ENCODE measurements around the gene DBR1. TPM values are rescaled to one million over a fixed set of nuclear protein-coding genes. Genes with fewer than 3 reads are reported as not detected.
A peak's percentile ranks its signal among the peaks of the same experiment; 100 is the strongest.

The DBR1 gene
- total and polyA plus RNA-seq, 2 of the 4 experiments (the other 2 are of a cell fraction): 7.6 to 12.5 TPM

DNA sequence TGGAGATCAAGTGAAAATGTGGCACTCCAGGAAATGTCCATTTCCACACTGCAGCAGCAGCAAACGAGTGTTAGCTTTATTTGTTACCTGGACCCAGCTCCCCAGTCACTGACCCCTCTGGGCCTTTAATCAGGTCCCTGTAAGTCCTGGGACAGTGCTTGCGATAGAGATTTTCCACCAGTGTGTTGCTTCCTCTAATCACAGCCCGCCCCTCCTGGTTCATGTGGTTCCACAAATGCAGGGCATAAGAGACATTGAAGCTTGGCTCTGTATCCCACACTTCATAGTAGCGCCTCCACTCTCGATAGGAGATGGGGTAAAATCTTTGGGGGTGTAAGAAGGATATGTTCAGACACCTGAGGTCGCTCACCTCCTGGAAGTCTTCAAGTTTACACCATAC lies 50.5 kb downstream of the DBR1 start:
- H3K27ac ChIP-seq (ENCODE audit: insufficient read depth, low read length): no peak overlapping the region

More for the DNA sequence above, 50.5 kb downstream of the DBR1 start:
- Histone ChIP-seq H3K4me1 (ENCODE audit: control insufficient read depth, insufficient read depth, low read length) (peaks cover 11% of the 10 kb centered on the region), H2AK5ac (ENCODE audit: low read depth, low read length) (no peak overlapping the region), H2AFZ (replicated peaks; ENCODE audit: low read length, poor library complexity) (no peak overlapping the region), H3K4ac (ENCODE audit: low read depth, low read length) (peak overlapping the region; percentile 10; the same call in 1 of the 2 replicates), H3K36me3 (ENCODE audit: control insufficient read depth, insufficient read depth, low read length) (no peaks in the 10 kb centered on the region), H3K56ac (ENCODE audit: extremely low read depth, insufficient read depth, low read length) (no peak overlapping the region), H3K9me3 (ENCODE audit: control insufficient read depth, insufficient read depth, low read length) (no peaks in the 10 kb centered on the region; the same call in 1 of the 2 replicates), H3K4me2 (ENCODE audit: low read depth, low read length) (no peak overlapping the region), H2BK120ac (ENCODE audit: low read depth, low read length) (no peak overlapping the region), H4K91ac (ENCODE audit: insufficient read depth, low read depth, low read length) (no peak overlapping the region), H3K23ac (ENCODE audit: low read depth, low read length) (no peak overlapping the region), H2BK20ac (ENCODE audit: low read depth, low read length) (peak overlapping the region; percentile 33; the same call in 1 of the 2 replicates), H2BK15ac (ENCODE audit: low read depth, low read length) (no peak overlapping the region), H3K79me1 (ENCODE audit: low read depth in 1 of 2, low read length in 2 of 2) (no peaks in the 10 kb centered on the region), H4K20me1 (ENCODE audit: insufficient read depth, low read length) (no peaks in the 10 kb centered on the region), H3K9me1 (ENCODE audit: insufficient read depth, low read length) (peaks cover 6% of the 10 kb centered on the region), H3K14ac (replicated peaks; ENCODE audit: low read depth, low read length) (no peak overlapping the region), H3K4me3 (ENCODE audit: insufficient read depth, low read depth, low read length) (no peak overlapping the region), H3K18ac (ENCODE audit: low read depth, low read length) (no peak overlapping the region), H3K27me3 (ENCODE audit: control insufficient read depth, insufficient read depth, low read length) (no peaks in the 10 kb centered on the region; the same call in 1 of the 2 replicates), H2BK5ac (ENCODE audit: low read depth, low read length, poor library complexity, severe bottlenecking) (no peak overlapping the region), H3K9ac (ENCODE audit: low read depth, low read length) (no peak overlapping the region), H2AK9ac (replicated peaks; ENCODE audit: low read depth, low read length, poor library complexity) (peak overlapping the region; percentile 1), H4K8ac (ENCODE audit: low read depth in 2 of 2, low read length in 2 of 2) (no peak overlapping the region), H4K5ac (ENCODE audit: low read depth, low read length) (no peak overlapping the region)
- dilution Hi-C loops (cut with HindIII; ENCODE audit: low sequenced_read_pairs, unreplicated experiment) (no loop called here), in situ Hi-C loops (cut with MboI; ENCODE audit: low sequenced_read_pairs) (no loop called here), intact Hi-C loops (cut with micrococcal nuclease) (loop anchor here (5.0 kb wide), 1 partner anchor 303 kb away; no protein-coding TSS in a partner anchor)
- TF ChIP-seq RAD21 (IDR thresholded peaks at IDR 0.05; ENCODE audit: low read length) (no peak), MAFK (IDR thresholded peaks at IDR 0.05; ENCODE audit: low read depth, low read length) (no peak)
- no TSS peak for BruUV-seq (replicated peaks)
- POLR2A ChIA-PET (ENCODE audit: unreplicated experiment): no interaction called here
- CTCF ChIA-PET: no interaction called here
- WGBS, 2 experiments (ENCODE audit: extremely low coverage in 2 of 2, insufficient read length in 1 of 2): no CpG with 5 or more reads among the region's 6 CpGs
- ATAC-seq (ENCODE audit: low read depth) (no peak), DNase-seq (no peak)
